A673 (cell line): Measurements from ENCODE around the gene CLCN5. TPM values are rescaled to one million over a fixed set of nuclear protein-coding genes. Genes with fewer than 3 reads are reported as not detected.

Experiments used
- BruUV-seq: library from RNA; stranded (reverse); fragments of 400-500 nt; replicated peaks from 2 replicates; lab custom pipeline; 2021; lab: Mats Ljungman, UMichigan
- CTCF ChIA-PET: fragments of 300-600 bp; sonication (Branson Sonifier 250); formaldehyde crosslinking; loops from one replicate; lab custom pipeline; 2022; ENCODE audit warnings: antibody characterized with exemption; lab: Charles Lee
- POLR2A ChIA-PET: fragments of 300-600 bp; sonication (Branson Sonifier 250); formaldehyde crosslinking; loops from one replicate; lab custom pipeline; 2022; ENCODE audit warnings: antibody characterized with exemption; ENCODE audit not compliant: low non-redundant PET; lab: Charles Lee
- DNase-seq: peaks from one replicate; pipeline ENCODE4 v3.0.0-alpha.2; 2015; ENCODE audit warnings: low spot score
- H3K27ac ChIP-seq: fragments of 200-600 bp; sonication (generic); 2 replicates; pipeline ENCODE4 v1.5.1; 2016; ENCODE audit warnings: mixed run types, low read depth, mild to moderate bottlenecking, mixed read lengths, antibody characterized with exemption, low read length; ENCODE audit not compliant: poor library complexity, severe bottlenecking
- H3K27me3 ChIP-seq: fragments of 200-600 bp; sonication (generic); replicated peaks from 2 replicates; pipeline ENCODE4 v1.6.1; 2017; ENCODE audit warnings: mixed run types, low read depth, mild to moderate bottlenecking, mixed read lengths, antibody characterized with exemption, low read length; ENCODE audit not compliant: insufficient read depth, poor library complexity
- H3K36me3 ChIP-seq: fragments of 200-600 bp; sonication (generic); 2 replicates; pipeline ENCODE4 v1.6.1; 2016; ENCODE audit warnings: mixed run types, mild to moderate bottlenecking, mixed read lengths, antibody characterized with exemption, low read length; ENCODE audit not compliant: insufficient read depth, poor library complexity, severe bottlenecking
- H3K4me1 ChIP-seq: fragments of 200-600 bp; sonication (generic); 2 replicates; pipeline ENCODE4 v1.6.1; 2017; ENCODE audit warnings: mixed run types, mild to moderate bottlenecking, mixed read lengths, antibody characterized with exemption, low read length; ENCODE audit not compliant: insufficient read depth, poor library complexity, severe bottlenecking
- H3K4me3 ChIP-seq: fragments of 200-600 bp; sonication (generic); 2 replicates; pipeline ENCODE4 v1.5.1; 2016; ENCODE audit warnings: low read depth, mixed run types, mild to moderate bottlenecking, mixed read lengths, low read length; ENCODE audit not compliant: poor library complexity, severe bottlenecking
- H3K9me3 ChIP-seq: fragments of 200-600 bp; sonication (generic); 2 replicates; pipeline ENCODE4 v1.6.1; 2016; ENCODE audit warnings: mixed run types, low read depth, mild to moderate bottlenecking, mixed read lengths, antibody characterized with exemption, low read length; ENCODE audit not compliant: poor library complexity, severe bottlenecking
- EZH2 ChIP-seq: fragments of 200-600 bp; sonication (generic); IDR thresholded peaks from 2 replicates; pipeline ENCODE4 v1.6.1; 2017; ENCODE audit warnings: borderline replicate concordance, low read depth, mild to moderate bottlenecking, mixed read lengths, antibody characterized with exemption, low read length; ENCODE audit not compliant: poor library complexity, severe bottlenecking
- intact Hi-C: fragments of 100-400 bp; cut with micrococcal nuclease; formaldehyde crosslinking; loops from one replicate; pipeline ENCODE4 v1.10.0; 2022; ENCODE audit not compliant: unreplicated experiment
- total RNA-seq: library from RNA; stranded (reverse); gene quantifications from 2 replicates; pipeline ENCODE4 v1.2.3, GENCODE V29; 2021
- TF ChIP-seq, protein P1 (sequence below): fragments of 300-800, 200-600 bp; sonication (generic); conservative IDR thresholded peaks from 2 replicates; pipeline ENCODE4 v1.5.1; 2017; ENCODE audit warnings: low read depth, mild to moderate bottlenecking, antibody characterized with exemption, low read length, moderate library complexity, mixed read lengths

CLCN5 gene
- total RNA-seq, 1 experiment from 2014 or later = 25.3 TPM

DNA sequence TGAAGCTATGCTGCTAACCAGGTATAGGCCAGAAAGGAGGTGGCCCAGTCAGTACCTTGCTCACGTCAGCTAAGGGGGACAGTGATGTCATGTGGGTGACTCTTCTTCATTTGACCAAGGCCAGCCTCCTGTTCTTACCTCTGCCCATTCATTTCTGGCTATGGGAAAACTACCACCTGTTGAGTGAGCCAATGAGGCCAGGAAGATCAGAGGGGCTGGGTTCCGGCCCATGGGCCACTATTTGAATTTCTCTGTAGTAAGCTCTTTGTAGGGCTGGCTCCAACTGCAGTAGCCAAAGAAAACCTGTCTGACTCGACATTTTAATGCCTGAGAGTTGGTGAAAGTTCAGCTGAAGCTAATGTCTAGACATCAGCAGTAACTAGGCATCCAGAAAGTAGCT is 175.8 kb downstream of the CLCN5 start:
- H3K36me3 ChIP-seq = no peaks in the 10 kb centered on the region
- intact Hi-C loops = no loop called here
- H3K4me3 ChIP-seq = no peak overlapping the region
- no peaks in the 10 kb centered on the region for H3K4me1 ChIP-seq
- H3K27me3 ChIP-seq = no peaks in the 10 kb centered on the region
- H3K27ac ChIP-seq = no peak overlapping the region
- CTCF ChIA-PET = no interaction called here
- DNase-seq = no peak
- BruUV-seq = no TSS peak
- POLR2A ChIA-PET = no interaction called here
- no peaks in the 10 kb centered on the region for H3K9me3 ChIP-seq
- TF ChIP-seq EZH2 = no peak
- TF ChIP-seq, protein P1, sequence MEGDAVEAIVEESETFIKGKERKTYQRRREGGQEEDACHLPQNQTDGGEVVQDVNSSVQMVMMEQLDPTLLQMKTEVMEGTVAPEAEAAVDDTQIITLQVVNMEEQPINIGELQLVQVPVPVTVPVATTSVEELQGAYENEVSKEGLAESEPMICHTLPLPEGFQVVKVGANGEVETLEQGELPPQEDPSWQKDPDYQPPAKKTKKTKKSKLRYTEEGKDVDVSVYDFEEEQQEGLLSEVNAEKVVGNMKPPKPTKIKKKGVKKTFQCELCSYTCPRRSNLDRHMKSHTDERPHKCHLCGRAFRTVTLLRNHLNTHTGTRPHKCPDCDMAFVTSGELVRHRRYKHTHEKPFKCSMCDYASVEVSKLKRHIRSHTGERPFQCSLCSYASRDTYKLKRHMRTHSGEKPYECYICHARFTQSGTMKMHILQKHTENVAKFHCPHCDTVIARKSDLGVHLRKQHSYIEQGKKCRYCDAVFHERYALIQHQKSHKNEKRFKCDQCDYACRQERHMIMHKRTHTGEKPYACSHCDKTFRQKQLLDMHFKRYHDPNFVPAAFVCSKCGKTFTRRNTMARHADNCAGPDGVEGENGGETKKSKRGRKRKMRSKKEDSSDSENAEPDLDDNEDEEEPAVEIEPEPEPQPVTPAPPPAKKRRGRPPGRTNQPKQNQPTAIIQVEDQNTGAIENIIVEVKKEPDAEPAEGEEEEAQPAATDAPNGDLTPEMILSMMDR = no peak

DNA sequence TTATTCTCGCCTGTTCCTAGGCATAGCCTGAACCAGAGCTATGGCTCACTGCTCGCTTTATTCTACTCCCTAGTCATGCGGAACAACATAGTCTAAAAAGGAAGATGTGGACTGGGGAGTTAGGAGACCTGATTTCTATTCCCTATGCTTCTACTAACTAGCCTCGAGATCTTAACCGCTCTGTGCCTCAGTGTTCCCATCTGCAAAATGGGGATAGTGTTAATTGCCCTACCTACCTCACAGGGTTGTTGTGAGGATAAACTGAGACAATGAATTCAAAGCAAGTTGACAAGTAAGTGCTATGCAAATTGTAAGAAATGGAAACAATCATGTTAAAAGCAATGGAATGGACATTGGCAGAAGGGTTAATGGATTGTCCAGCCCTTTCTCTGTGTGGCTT is 176.4 kb downstream of the CLCN5 start:
- intact Hi-C loops = no loop called here
- ChIA-PET POLR2A (no interaction called here), CTCF (no interaction called here)
- no peaks in the 10 kb centered on the region for H3K36me3 ChIP-seq
- TF ChIP-seq, protein P1 = no peak
- no peak for TF ChIP-seq EZH2
- H3K4me3 ChIP-seq = no peak overlapping the region
- H3K4me1 ChIP-seq = no peaks in the 10 kb centered on the region
- H3K9me3 ChIP-seq = no peaks in the 10 kb centered on the region
- no TSS peak for BruUV-seq
- H3K27me3 ChIP-seq = no peaks in the 10 kb centered on the region
- H3K27ac ChIP-seq = no peak overlapping the region
- no peak for DNase-seq

DNA sequence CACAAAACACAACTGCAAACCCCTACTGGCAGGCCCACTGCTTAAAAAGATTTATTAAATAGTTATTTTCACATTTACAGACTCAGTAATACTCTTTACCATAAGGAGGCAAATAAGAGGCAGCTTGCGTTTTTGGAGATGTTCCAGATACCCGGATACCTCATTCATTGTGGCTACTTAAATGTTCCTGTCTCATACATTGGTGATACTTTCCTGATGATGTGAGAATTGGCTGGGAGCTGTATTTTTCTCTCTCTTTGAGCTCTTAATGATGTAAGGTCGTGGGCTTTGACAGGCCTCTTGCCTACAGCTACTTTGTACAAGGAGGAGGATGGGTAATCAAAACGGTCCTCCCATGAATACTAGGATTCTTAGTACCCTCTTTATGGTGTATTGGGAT is 176.9 kb downstream of the CLCN5 start:
- H3K36me3 ChIP-seq = no peaks in the 10 kb centered on the region
- no TSS peak for BruUV-seq

DNA sequence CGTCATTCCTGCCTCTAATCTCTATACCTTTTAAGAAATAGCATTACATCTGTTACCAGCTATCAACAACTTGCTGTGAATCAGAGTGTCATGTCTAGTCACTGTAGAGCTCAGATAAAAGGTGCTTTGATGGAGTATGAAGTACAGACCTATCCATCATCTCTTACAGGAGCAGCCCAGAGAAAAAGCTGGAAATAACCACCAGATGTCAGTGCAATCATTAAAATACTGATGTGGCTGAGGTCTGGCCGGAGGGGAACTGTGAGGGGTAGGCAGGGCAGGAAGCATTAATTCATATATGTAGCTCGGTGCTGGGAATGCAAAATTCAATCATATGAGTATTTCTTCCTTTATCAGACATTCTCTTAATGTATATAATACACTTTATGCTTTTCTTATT is 177.8 kb downstream of the CLCN5 start:
- intact Hi-C loops = loop anchor here (5.0 kb wide), 3 partner anchors 482 to 887 kb away; no protein-coding TSS in a partner anchor
- Histone ChIP-seq H3K27me3 (no peaks in the 10 kb centered on the region), H3K27ac (no peak overlapping the region), H3K4me3 (no peak overlapping the region), H3K4me1 (no peaks in the 10 kb centered on the region), H3K36me3 (no peaks in the 10 kb centered on the region), H3K9me3 (no peaks in the 10 kb centered on the region)
- ChIA-PET POLR2A (no interaction called here), CTCF (interaction anchor here (0.5 to 0.8 kb wide), 2 partner anchors 343 to 480 kb away, joined by 3 read pairs; no protein-coding TSS in a partner anchor)
- TF ChIP-seq EZH2 = no peak
- TF ChIP-seq, protein P1 = peak; percentile 55
- DNase-seq = peak; percentile 42
- no TSS peak for BruUV-seq

More for the DNA sequence above, 176.9 kb downstream of the CLCN5 start:
- no peak overlapping the region for H3K4me3 ChIP-seq
- ChIA-PET POLR2A (no interaction called here), CTCF (no interaction called here)
- intact Hi-C loops = no loop called here
- H3K27me3 ChIP-seq = no peaks in the 10 kb centered on the region
- TF ChIP-seq EZH2 = no peak
- no peak overlapping the region for H3K27ac ChIP-seq
- no peak for DNase-seq
- H3K4me1 ChIP-seq = no peaks in the 10 kb centered on the region
- H3K9me3 ChIP-seq = no peaks in the 10 kb centered on the region
